ENCODE measurements around the gene RHOU.

Gene RHOU

GRCh38 chr1:228785366-228786330 lies 50.4 kb downstream of the RHOU start:
- DNase-seq (ENCODE audit: low read depth), result no peak

GRCh38 chr1:228786361-228787129 lies 51.3 kb downstream of the RHOU start:
- no peak for DNase-seq (ENCODE audit: low read depth)

GRCh38 chr1:228791791-228792190 lies 56.5 kb downstream of the RHOU start:
- no peak for DNase-seq (ENCODE audit: low read depth)

GRCh38 chr1:228792601-228793000 lies 57.3 kb downstream of the RHOU start:
- DNase-seq (ENCODE audit: low read depth), result no peak

- no peak for DNase-seq (ENCODE audit: low read depth)
Observed at GRCh38 chr1:228793032-228793431, 57.8 kb downstream of the RHOU start.

GRCh38 chr1:228794173-228794572 lies 58.9 kb downstream of the RHOU start:
- no peak for DNase-seq (ENCODE audit: low read depth)

- DNase-seq (ENCODE audit: low read depth), result no peak
Observed at GRCh38 chr1:228794810-228795209, 59.5 kb downstream of the RHOU start.

GRCh38 chr1:228795596-228795995 lies 60.3 kb downstream of the RHOU start:
- DNase-seq (ENCODE audit: low read depth), result no peak
